GM10248 (cell line): ENCODE measurements around the gene ABL2.

Experiments
- CTCF ChIA-PET: fragments of 300-600 bp; sonication (Branson Sonifier 250); formaldehyde crosslinking; extraction: SDS; loops from one replicate; lab custom pipeline; 2021; ENCODE audit warnings: antibody characterized with exemption; lab: Yijun Ruan, JAX
- POLR2A ChIA-PET: fragments of 350-650 bp; sonication (Branson Sonifier 250); formaldehyde crosslinking; extraction: SDS; loops from one replicate; lab custom pipeline; 2020; ENCODE audit warnings: antibody characterized with exemption; lab: Yijun Ruan, JAX
- DNase-seq: peaks from one replicate; pipeline ENCODE4 v3.0.0; 2012; ENCODE audit errors: extremely low spot score
- CTCF ChIP-seq: IDR thresholded peaks from 2 replicates; pipeline ENCODE4 v1.5.1; 2012; ENCODE audit warnings: mild to moderate bottlenecking, low read depth; ENCODE audit errors: extremely low read depth, missing control alignments, control extremely low read depth

ABL2 gene

GRCh38 chr1:179156026-179156425 is 73.5 kb downstream of the ABL2 start:
- POLR2A ChIA-PET, result no interaction called here
- CTCF ChIA-PET, result interaction anchor here (1.1 to 3.1 kb wide), 8 partner anchors 9 to 154 kb away, joined by 3 to 11 read pairs (median 4); no protein-coding TSS in a partner anchor
- no peak for TF ChIP-seq CTCF
- DNase-seq, result no peak

- CTCF ChIA-PET, result interaction anchor here (1.1 to 3.1 kb wide), 7 partner anchors 9 to 153 kb away, joined by 3 to 11 read pairs (median 3); no protein-coding TSS in a partner anchor
- POLR2A ChIA-PET, result no interaction called here
These were observed 73.9 kb downstream of the ABL2 start for GRCh38 chr1:179155615-179156014.

GRCh38 chr1:179154437-179154836 is 75.0 kb downstream of the ABL2 start:
- POLR2A ChIA-PET, result no interaction called here
- CTCF ChIA-PET, result interaction anchor here (0.9 to 3.1 kb wide), 3 partner anchors 11 to 29 kb away, joined by 3 to 11 read pairs (median 3); no protein-coding TSS in a partner anchor
- no peak for DNase-seq
- TF ChIP-seq CTCF, result no peak

More at GRCh38 chr1:179155615-179156014, 73.9 kb downstream of the ABL2 start:
- DNase-seq, result no peak
- no peak for TF ChIP-seq CTCF

- DNase-seq, result no peak
- no peak for TF ChIP-seq CTCF
- ChIA-PET CTCF (interaction anchor here (1.3 to 1.4 kb wide), 4 partner anchors 13 to 141 kb away, joined by 3 to 5 read pairs (median 4); partner anchors contain the start of gene SOAT1), POLR2A (no interaction called here)
These were observed 76.3 kb downstream of the ABL2 start for GRCh38 chr1:179153217-179153616.

- CTCF ChIA-PET, result interaction anchor here (1.4 kb wide), 2 partner anchors 12 to 142 kb away, joined by 3 to 5 read pairs; partner anchors contain the start of gene SOAT1
- POLR2A ChIA-PET, result no interaction called here
- TF ChIP-seq CTCF, result no peak
- no peak for DNase-seq
These were observed 77.4 kb downstream of the ABL2 start for GRCh38 chr1:179151908-179152682.

- no peak for TF ChIP-seq CTCF
- ChIA-PET CTCF (no interaction called here), POLR2A (no interaction called here)
- DNase-seq, result no peak
These were observed 82.6 kb downstream of the ABL2 start for GRCh38 chr1:179146911-179147310.
